Skeletal muscle tissue (tissue), 4 donors: ENCODE results near the gene HOXC9. TPM values are rescaled to one million over a fixed set of nuclear protein-coding genes. Genes with fewer than 3 reads are reported as not detected.

ENCODE experiments used
- H3K27ac ChIP-seq: one replicate; pipeline ENCODE4 v1.7.0; 2013; ENCODE audit warnings: mild to moderate bottlenecking, low read depth, low read length, inconsistent platforms
- H3K27me3 ChIP-seq, 3 donors: one replicate each; pipeline ENCODE4 v1.7.0; 2013; ENCODE audit warnings: low read length in 3 of 3; ENCODE audit not compliant: control insufficient read depth in 3 of 3, insufficient read depth in 3 of 3
- H3K36me3 ChIP-seq, 3 donors: one replicate each; pipeline ENCODE4 v1.7.0; 2013; ENCODE audit warnings: low read length in 3 of 3; ENCODE audit not compliant: control insufficient read depth in 3 of 3, insufficient read depth in 3 of 3
- H3K4me1 ChIP-seq, 3 donors: one replicate each; pipeline ENCODE4 v1.7.0; 2013; ENCODE audit warnings: low read length in 3 of 3, mild to moderate bottlenecking in 3 of 3; ENCODE audit not compliant: control insufficient read depth in 3 of 3, insufficient read depth in 3 of 3
- H3K4me3 ChIP-seq, 3 donors: one replicate each; pipeline ENCODE4 v1.7.0; 2013; ENCODE audit warnings: low read length in 3 of 3
- H3K9ac ChIP-seq, 3 donors: one replicate each; pipeline ENCODE4 v1.7.0; 2013; ENCODE audit warnings: low read length in 3 of 3, mild to moderate bottlenecking in 3 of 3, moderate library complexity in 2 of 3, low read depth in 1 of 3
- H3K9me3 ChIP-seq, 3 donors: one replicate each; pipeline ENCODE4 v1.7.0; 2013; ENCODE audit warnings: low read length in 3 of 3; ENCODE audit not compliant: control insufficient read depth in 3 of 3
- total RNA-seq: library from RNA; depleted of rRNA; stranded (reverse); fragments of >200 nt; gene quantifications from one replicate; pipeline ENCODE4 v1.2.3, GENCODE V29; 2014
- donor health status: Osteomylitis.

The HOXC9 gene
- total RNA-seq, 1 donor from 2014 or later = 4.2 TPM

- H3K36me3 ChIP-seq = no peaks in the 10 kb centered on the region
- H3K27me3 ChIP-seq = peaks cover 0 to 3% (median 2%) of the 10 kb centered on the region in 3 donors
- no peaks in the 10 kb centered on the region for H3K9me3 ChIP-seq
- H3K4me1 ChIP-seq = peaks cover 59 to 75% (median 64%) of the 10 kb centered on the region in 3 donors
- peak overlapping the region; percentile 65 to 76 (median 72) for H3K4me3 ChIP-seq
- H3K9ac ChIP-seq = peak overlapping the region; percentile 81 to 91 (median 87)
- peak overlapping the region; percentile 85 for H3K27ac ChIP-seq
Observed at GRCh38 chr12:54006559-54007220, 6.7 kb downstream of the HOXC9 start.

GRCh38 chr12:54007538-54008259 is 7.7 kb downstream of the HOXC9 start:
- Histone ChIP-seq H3K27me3 (peaks cover 0 to 3% (median 2%) of the 10 kb centered on the region in 3 donors), H3K4me1 (peaks cover 55 to 65% (median 58%) of the 10 kb centered on the region in 3 donors), H3K4me3 (peak overlapping the region in 2 of 3 donors; percentile 0 to 6), H3K9me3 (no peaks in the 10 kb centered on the region), H3K36me3 (no peaks in the 10 kb centered on the region), H3K9ac (peak overlapping the region in 2 of 3 donors; percentile 57 to 87), H3K27ac (no peak overlapping the region)

GRCh38 chr12:54008260-54008552 is 8.2 kb downstream of the HOXC9 start:
- H3K27ac ChIP-seq = no peak overlapping the region
- H3K27me3 ChIP-seq = peaks cover 0 to 2% (median 0%) of the 10 kb centered on the region in 3 donors
- H3K9me3 ChIP-seq = no peaks in the 10 kb centered on the region
- no peaks in the 10 kb centered on the region for H3K36me3 ChIP-seq
- peaks cover 55 to 65% (median 58%) of the 10 kb centered on the region in 3 donors for H3K4me1 ChIP-seq
- peak overlapping the region in 2 of 3 donors; percentile 32 to 57 for H3K9ac ChIP-seq
- peak overlapping the region in 1 of 3 donors; percentile 6 for H3K4me3 ChIP-seq

GRCh38 chr12:54009171-54010052 is 9.5 kb downstream of the HOXC9 start:
- Histone ChIP-seq H3K4me1 (peaks cover 57 to 64% (median 57%) of the 10 kb centered on the region in 3 donors), H3K27ac (peak overlapping the region; percentile 75)

GRCh38 chr12:54010053-54010971 is 10.4 kb downstream of the HOXC9 start:
- Histone ChIP-seq H3K4me3 (peak overlapping the region; percentile 68 to 78 (median 76)), H3K9me3 (no peaks in the 10 kb centered on the region), H3K9ac (peak overlapping the region; percentile 78 to 85 (median 85)), H3K36me3 (no peaks in the 10 kb centered on the region), H3K27ac (peak overlapping the region; percentile 75), H3K4me1 (peaks cover 58 to 63% (median 59%) of the 10 kb centered on the region in 3 donors), H3K27me3 (peaks cover 0 to 2% (median 0%) of the 10 kb centered on the region in 3 donors)

More at GRCh38 chr12:54009171-54010052, 9.5 kb downstream of the HOXC9 start:
- no peaks in the 10 kb centered on the region for H3K9me3 ChIP-seq
- no peaks in the 10 kb centered on the region for H3K36me3 ChIP-seq
- H3K4me3 ChIP-seq = peak overlapping the region; percentile 68 to 78 (median 76)
- H3K9ac ChIP-seq = peak overlapping the region; percentile 78 to 85 (median 85)
- H3K27me3 ChIP-seq = peaks cover 0 to 2% (median 0%) of the 10 kb centered on the region in 3 donors

- H3K27me3 ChIP-seq = peaks cover 0 to 2% (median 0%) of the 10 kb centered on the region in 3 donors
Observed at GRCh38 chr12:54010972-54011664, 11.2 kb downstream of the HOXC9 start.

GRCh38 chr12:54011665-54012532 is 11.9 kb downstream of the HOXC9 start:
- no peaks in the 10 kb centered on the region for H3K9me3 ChIP-seq
- H3K4me3 ChIP-seq = peak overlapping the region in 1 of 3 donors; percentile 48
- H3K9ac ChIP-seq = peak overlapping the region; percentile 33 to 85 (median 78)
- peaks cover 0 to 2% (median 0%) of the 10 kb centered on the region in 3 donors for H3K27me3 ChIP-seq
- H3K36me3 ChIP-seq = no peaks in the 10 kb centered on the region
- peak overlapping the region; percentile 75 for H3K27ac ChIP-seq
- H3K4me1 ChIP-seq = peaks cover 49 to 62% (median 54%) of the 10 kb centered on the region in 3 donors

More at GRCh38 chr12:54010972-54011664, 11.2 kb downstream of the HOXC9 start:
- Histone ChIP-seq H3K27ac (peak overlapping the region; percentile 75), H3K4me3 (peak overlapping the region in 2 of 3 donors; percentile 23 to 48), H3K36me3 (no peaks in the 10 kb centered on the region), H3K9me3 (no peaks in the 10 kb centered on the region), H3K9ac (peak overlapping the region; percentile 61 to 85 (median 78)), H3K4me1 (peaks cover 54 to 67% (median 62%) of the 10 kb centered on the region in 3 donors)
